Measurements from ENCODE around the gene LRCH3.

Gene LRCH3

DNA sequence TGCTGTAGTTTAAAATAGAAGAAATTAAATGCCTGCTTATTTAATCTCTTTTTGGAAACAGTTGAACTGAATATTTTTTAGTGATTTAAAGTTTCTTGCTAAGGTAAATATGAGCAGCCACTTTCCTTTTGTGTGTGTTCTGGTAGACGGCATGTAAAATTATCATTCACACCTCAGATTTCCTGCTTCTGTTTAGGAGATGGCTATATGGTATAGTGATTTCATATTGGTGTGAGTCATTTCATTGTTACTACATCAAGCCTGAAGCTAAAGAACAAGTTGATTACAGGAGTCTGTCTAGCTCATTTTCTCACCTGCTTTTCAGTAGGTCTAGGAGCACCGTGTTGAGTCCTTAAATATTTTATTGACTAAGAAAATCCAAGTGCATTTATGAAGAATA lies 2.2 kb downstream of the LRCH3 start:
- no peak for DNase-seq (ENCODE audit: low read depth)

GRCh38 chr3:197794115-197794514 lies 3.1 kb downstream of the LRCH3 start:
- DNase-seq (ENCODE audit: low read depth) = no peak

DNA sequence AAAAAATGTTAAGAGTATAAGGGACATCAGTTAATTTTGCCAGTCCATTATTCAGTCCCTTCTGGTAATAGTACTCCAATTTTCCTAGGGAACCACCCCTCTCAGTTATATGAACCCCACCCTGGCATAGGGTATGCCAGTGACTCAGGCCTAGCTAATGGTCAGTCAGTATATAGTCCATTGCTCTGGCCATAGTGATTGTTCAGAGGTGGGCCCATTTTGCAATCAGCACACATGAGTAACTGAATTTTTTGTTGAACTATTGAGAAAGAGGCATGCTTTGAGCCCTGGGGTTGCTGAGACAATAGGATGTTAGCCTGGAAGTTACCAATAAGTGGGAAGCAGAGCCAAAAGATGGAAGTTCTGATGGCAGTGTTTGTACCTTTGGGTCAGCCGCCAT lies 4.1 kb downstream of the LRCH3 start:
- DNase-seq (ENCODE audit: low read depth) = no peak

DNA sequence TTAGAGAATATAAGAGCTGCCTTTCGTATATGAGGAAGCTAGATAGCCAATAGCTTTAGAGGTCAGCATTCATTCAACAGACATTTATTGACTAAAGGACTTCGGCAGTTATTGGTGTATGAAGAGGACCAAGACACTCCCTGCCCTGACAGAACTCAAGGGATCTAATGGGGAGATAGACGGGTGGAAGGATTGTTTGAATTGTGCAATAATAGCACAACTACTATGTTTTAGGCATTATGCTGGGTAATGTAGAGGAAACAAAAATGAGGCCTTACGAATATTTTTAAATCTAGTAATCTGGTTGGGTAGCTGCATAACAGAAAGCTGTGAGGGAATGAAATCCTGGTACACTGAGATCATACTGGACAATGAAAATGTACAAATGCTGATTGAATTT lies 5.0 kb downstream of the LRCH3 start:
- DNase-seq (ENCODE audit: low read depth) = no peak

DNA sequence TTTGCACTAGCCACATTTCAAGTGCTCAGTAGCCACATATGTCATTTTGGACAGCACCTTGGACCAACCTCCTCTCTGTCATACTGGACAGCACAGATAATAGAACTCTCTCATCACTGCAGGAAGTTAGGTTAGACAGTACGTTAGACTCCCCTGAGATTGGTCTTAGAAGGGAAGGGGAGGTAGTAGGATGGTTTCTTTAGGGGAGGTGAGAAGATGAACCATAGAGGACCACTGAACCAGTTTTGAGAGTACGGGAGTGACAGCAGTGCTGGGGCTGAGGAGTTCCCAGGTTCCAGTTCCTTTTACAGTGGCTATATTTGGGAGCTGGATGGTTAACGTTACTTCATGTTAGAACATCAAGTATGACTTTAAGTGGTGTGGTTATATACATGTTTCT lies 7.8 kb downstream of the LRCH3 start:
- no peak for DNase-seq (ENCODE audit: low read depth)

- DNase-seq (ENCODE audit: low read depth) = no peak
These were observed 9.3 kb downstream of the LRCH3 start for GRCh38 chr3:197800379-197800778.

GRCh38 chr3:197801891-197802778 lies 11.1 kb downstream of the LRCH3 start:
- no peak for DNase-seq (ENCODE audit: low read depth)

GRCh38 chr3:197802779-197803459 lies 11.9 kb downstream of the LRCH3 start:
- DNase-seq (ENCODE audit: low read depth) = no peak

GRCh38 chr3:197804511-197804910 lies 13.5 kb downstream of the LRCH3 start:
- DNase-seq (ENCODE audit: low read depth) = no peak

DNA sequence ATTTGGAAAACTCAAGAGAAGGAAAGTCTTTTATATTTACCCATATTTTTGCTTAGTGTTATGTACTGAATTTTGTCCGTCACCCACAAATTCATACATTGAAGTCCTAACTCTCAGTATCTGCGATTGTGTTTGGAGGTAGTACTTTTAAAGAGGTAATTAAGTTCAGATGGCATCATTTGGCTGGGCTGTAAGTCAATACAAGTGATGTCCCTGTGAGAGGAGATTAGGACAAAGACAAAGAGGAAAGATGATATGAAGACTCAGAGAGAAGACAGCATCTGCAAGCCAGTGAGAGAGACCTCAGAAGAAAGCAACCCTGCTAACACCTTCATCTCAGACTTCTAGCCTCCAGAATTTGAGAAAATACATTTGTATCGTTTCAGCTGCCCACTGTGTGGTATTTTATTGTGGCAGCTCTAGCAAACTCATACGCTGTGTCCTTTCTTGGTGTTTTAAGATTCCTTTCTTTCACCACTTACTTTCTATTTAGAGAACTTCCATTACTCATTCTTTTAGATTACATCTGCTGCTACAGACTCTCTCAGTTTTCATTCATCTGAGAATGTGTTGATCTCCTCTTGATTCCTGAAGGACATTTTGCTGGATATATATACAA lies 17.0 kb downstream of the LRCH3 start:
- no peak for DNase-seq (ENCODE audit: low read depth)

- DNase-seq (ENCODE audit: low read depth) = no peak
These were observed 18.4 kb downstream of the LRCH3 start for GRCh38 chr3:197809356-197810020.

GRCh38 chr3:197810901-197811300 lies 19.8 kb downstream of the LRCH3 start:
- no peak for DNase-seq (ENCODE audit: low read depth)

DNA sequence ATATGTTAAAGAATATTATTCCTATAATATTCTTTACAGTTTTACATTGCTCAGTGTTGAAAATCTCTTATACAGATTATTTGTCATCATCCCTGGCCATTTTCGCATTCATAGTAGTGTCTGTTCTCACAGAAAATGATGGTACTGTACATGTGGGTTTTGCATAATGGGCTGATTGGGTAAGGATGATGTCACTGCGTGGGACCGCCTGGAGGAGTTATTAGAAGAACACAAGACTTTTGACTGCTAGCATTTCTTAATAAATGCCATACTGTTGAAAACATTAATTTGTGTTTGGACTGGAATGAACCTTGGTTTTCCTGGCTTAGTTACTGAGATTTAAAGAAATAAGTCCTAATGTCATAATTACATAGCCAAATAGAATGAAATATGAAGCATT lies 20.3 kb downstream of the LRCH3 start:
- DNase-seq (ENCODE audit: low read depth) = no peak

- no peak for DNase-seq (ENCODE audit: low read depth)
These were observed 23.3 kb downstream of the LRCH3 start for GRCh38 chr3:197814372-197814771.

DNA sequence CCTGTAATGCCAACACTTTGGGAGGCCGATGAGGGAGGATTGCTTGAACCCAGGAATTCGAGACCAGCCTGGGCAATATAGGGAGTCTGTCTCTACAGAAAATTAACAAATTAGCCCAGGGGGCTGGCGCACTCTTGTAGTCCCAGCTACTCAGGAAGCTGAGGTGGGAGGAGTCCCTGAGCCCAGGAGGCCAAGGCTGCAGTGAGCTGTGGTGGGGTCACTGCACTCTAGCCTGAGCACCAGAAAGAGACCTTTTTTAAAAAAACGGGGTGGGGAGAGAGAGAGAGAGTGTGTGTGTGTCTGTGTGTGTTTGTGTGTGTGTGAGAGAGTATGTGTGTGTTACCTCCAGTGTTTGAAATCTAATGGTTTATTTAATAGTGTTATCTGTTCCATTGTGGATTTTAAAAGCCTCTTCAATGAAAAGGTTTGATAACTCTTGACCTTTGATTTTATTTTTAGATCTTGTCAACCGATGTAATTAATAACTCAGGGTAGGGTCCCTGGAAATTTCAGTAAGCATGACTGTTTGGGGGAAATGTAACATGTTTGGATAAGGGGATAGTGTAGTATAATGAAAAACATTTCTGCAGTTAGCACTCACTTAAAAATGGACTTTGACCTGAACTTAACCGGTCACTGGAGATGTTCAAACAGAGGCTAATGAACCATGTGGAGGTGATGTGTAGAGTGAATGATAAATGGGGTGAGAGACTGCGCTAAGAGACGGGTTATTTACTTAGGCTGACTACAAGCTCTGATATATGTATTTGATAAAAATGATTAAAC lies 29.7 kb downstream of the LRCH3 start:
- DNase-seq (ENCODE audit: low read depth) = no peak

DNA sequence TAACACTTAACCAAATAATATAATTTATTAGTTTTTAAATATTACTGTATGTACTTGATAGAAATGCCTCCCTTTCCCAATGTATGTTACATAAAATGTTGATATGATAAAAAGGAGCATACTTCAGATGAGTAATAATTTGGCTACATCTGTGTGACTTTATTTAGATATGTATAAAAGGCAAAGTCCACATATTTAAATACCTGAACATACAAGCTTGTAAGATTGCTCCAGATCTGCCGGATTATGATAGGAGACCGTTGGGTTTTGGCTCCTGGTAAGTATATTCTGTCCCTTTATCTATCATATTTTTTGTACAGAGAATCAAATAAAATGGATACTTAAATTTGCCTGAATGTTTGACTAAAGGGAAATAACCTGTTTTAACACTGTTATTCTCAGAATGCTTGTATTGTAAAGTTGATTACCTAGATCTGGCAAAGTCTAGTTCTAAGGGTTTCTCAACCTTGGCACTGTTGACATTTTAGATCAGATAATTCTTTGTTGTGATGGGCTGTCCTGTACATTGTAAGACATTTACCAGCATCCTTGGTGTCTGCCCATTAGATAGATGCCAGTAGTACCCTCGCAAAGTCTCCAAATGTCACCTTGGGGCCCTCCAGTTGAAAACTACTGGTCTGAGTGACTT lies 38.5 kb downstream of the LRCH3 start:
- no peak for DNase-seq (ENCODE audit: low read depth)

GRCh38 chr3:197830308-197830966 lies 39.4 kb downstream of the LRCH3 start:
- no peak for DNase-seq (ENCODE audit: low read depth)

DNA sequence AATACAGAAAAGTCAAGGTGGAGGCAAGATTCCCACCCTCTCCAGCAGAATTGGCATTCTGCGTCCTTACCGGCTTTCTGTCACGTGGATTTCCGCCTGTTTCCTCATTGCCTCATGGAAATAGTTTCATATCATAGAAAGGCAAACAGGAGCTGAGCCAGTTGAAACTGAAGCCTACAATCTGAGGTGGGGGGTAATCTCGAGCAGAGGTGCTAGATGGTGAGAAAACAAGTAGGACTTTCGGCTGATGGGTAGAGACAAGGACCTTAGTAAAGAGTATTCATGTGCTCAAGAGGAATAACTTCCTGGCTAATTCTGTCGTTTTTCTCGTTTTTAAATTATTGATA lies 39.9 kb downstream of the LRCH3 start:
- DNase-seq (ENCODE audit: low read depth) = no peak

DNA sequence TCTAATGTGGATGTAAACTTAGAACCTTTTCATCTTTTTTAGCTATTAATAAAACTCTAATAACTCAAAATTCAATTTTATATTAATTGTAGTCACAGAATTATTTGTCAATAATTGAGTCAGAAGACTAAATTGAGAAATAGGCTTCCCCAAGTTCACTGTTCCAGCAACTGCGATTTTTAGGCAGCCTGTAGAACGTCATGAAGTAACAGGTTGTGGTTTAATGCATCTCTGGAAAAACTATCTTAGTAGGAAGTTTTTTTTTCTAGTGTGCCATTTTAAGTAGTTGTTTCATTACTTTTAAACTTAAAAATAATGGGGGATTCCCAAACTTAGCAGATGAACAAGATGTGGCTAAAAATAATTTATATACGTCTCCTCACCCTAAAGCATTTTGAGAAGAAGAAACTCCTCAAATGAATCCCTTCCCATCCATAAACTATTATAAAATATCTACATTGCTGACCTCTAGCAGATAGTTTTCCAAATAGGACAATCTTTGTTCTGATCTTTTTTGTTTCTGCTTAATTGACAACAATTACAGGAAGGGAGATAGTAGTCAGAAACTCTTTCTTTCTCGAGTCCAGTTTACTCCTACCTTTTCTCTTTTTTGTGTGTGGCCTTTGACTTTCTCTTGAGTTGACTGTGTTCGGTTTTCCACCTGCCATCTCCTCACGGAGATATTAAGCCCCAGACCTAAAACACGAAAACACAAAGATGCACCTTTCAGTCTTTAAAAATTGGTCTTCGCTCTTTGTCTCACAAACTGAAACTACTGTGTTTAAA lies 43.1 kb downstream of the LRCH3 start:
- no peak for DNase-seq (ENCODE audit: low read depth)

GRCh38 chr3:197835509-197835908 lies 44.5 kb downstream of the LRCH3 start:
- DNase-seq (ENCODE audit: low read depth) = no peak
